ENCODE data around the gene ST8SIA1.

- TF ChIP-seq POLR2AphosphoS5 (IDR thresholded peaks at IDR 0.05; ENCODE audit: low read depth, low read length) = no peak
- no peak for TF ChIP-seq POLR2A (IDR thresholded peaks at IDR 0.05; ENCODE audit: low read depth, low read length)
Observed at GRCh38 chr12:22256605-22257004, 77.9 kb downstream of the ST8SIA1 start.

Data from GM12891 (cell line).